NT2/D1 (cell line): ENCODE results near the gene EEFSEC.
A peak's percentile ranks its signal among the peaks of the same experiment; 100 is the strongest.

Source experiments
- DNase-seq: peaks from one replicate; pipeline ENCODE4 v3.0.0-alpha.2; 2011; ENCODE audit warnings: low read depth, low spot score
- H3K27me3 ChIP-seq: 2 replicates; pipeline ENCODE4 v1.6.0; 2011; ENCODE audit warnings: mild to moderate bottlenecking; ENCODE audit not compliant: insufficient read length, insufficient read depth
- H3K36me3 ChIP-seq: 2 replicates; pipeline ENCODE4 v1.6.1; 2011; ENCODE audit warnings: mild to moderate bottlenecking, low read length, mixed read lengths; ENCODE audit not compliant: insufficient read depth, insufficient read length
- H3K4me1 ChIP-seq: 2 replicates; pipeline ENCODE4 v1.5.1; 2011; ENCODE audit not compliant: insufficient read depth, insufficient read length
- H3K4me3 ChIP-seq: 2 replicates; pipeline ENCODE4 v1.5.1; 2011; ENCODE audit warnings: low read depth; ENCODE audit not compliant: insufficient read length
- H3K9ac ChIP-seq: 2 replicates; pipeline ENCODE4 v1.6.0; 2011; ENCODE audit warnings: low read depth; ENCODE audit not compliant: insufficient read length
- H3K9me3 ChIP-seq: 2 replicates; pipeline ENCODE4 v1.5.1; 2011; ENCODE audit warnings: mild to moderate bottlenecking, low read length; ENCODE audit not compliant: insufficient read depth
- SUZ12 ChIP-seq: IDR thresholded peaks from 2 replicates; pipeline ENCODE4 v1.6.1; 2011; ENCODE audit not compliant: insufficient read length, insufficient read depth; ENCODE audit errors: extremely low read depth
- YY1 ChIP-seq: IDR thresholded peaks from 2 replicates; pipeline ENCODE4 v1.6.1; 2011; ENCODE audit not compliant: insufficient read length, insufficient read depth
- ZNF274 ChIP-seq: IDR thresholded peaks from 2 replicates; pipeline ENCODE4 v1.6.1; 2011; ENCODE audit warnings: mild to moderate bottlenecking, low read depth, low read length

EEFSEC gene

GRCh38 chr3:128385080-128385832, 232.0 kb downstream of the EEFSEC start:
- Histone ChIP-seq H3K27me3 (no peaks in the 10 kb centered on the region), H3K36me3 (no peaks in the 10 kb centered on the region), H3K4me1 (no peaks in the 10 kb centered on the region), H3K9ac (no peak overlapping the region), H3K9me3 (no peaks in the 10 kb centered on the region), H3K4me3 (no peak overlapping the region)
- TF ChIP-seq SUZ12 (no peak), ZNF274 (no peak), YY1 (no peak)
- no peak for DNase-seq

DNA sequence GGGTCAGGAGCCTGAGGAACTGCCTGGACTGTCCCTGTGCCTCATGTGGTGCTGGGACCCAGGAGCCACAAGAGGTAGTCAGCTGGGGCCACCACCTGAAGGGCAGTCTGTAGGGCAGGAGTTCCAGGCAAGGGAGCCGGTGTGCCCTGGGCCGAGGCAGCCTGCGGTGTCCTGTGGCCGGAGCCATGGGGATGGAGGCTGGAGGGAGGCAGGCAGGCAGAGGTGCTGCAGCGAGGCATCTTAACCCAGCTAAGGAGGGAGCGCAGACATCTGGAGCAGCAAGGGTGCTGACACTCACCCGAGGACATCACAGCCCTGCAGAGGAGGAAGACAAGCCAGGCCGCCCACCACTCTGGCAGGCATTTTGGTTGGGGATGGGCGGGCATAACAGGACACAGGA, 235.7 kb downstream of the EEFSEC start:
- peaks cover 5% of the 10 kb centered on the region for H3K4me1 ChIP-seq
- H3K27me3 ChIP-seq: no peaks in the 10 kb centered on the region
- no peak overlapping the region for H3K4me3 ChIP-seq
- no peaks in the 10 kb centered on the region for H3K36me3 ChIP-seq
- H3K9me3 ChIP-seq: no peaks in the 10 kb centered on the region
- H3K9ac ChIP-seq: no peak overlapping the region
- no peak for TF ChIP-seq YY1
- TF ChIP-seq ZNF274: no peak
- TF ChIP-seq SUZ12: no peak
- DNase-seq: no peak

GRCh38 chr3:128390867-128391266, 237.6 kb downstream of the EEFSEC start:
- no peak for DNase-seq
- H3K9me3 ChIP-seq: no peaks in the 10 kb centered on the region

GRCh38 chr3:128392021-128392420, 238.7 kb downstream of the EEFSEC start:
- Histone ChIP-seq H3K9ac (no peak overlapping the region), H3K27me3 (no peaks in the 10 kb centered on the region), H3K9me3 (no peaks in the 10 kb centered on the region), H3K4me1 (peaks cover 10% of the 10 kb centered on the region), H3K4me3 (no peak overlapping the region), H3K36me3 (no peaks in the 10 kb centered on the region)
- DNase-seq: no peak
- TF ChIP-seq ZNF274: no peak
- no peak for TF ChIP-seq SUZ12
- TF ChIP-seq YY1: no peak

More at GRCh38 chr3:128390867-128391266, 237.6 kb downstream of the EEFSEC start:
- Histone ChIP-seq H3K4me3 (no peak overlapping the region), H3K36me3 (no peaks in the 10 kb centered on the region), H3K27me3 (no peaks in the 10 kb centered on the region), H3K4me1 (peaks cover 8% of the 10 kb centered on the region), H3K9ac (no peak overlapping the region)
- TF ChIP-seq ZNF274 (no peak), YY1 (no peak), SUZ12 (no peak)

DNA sequence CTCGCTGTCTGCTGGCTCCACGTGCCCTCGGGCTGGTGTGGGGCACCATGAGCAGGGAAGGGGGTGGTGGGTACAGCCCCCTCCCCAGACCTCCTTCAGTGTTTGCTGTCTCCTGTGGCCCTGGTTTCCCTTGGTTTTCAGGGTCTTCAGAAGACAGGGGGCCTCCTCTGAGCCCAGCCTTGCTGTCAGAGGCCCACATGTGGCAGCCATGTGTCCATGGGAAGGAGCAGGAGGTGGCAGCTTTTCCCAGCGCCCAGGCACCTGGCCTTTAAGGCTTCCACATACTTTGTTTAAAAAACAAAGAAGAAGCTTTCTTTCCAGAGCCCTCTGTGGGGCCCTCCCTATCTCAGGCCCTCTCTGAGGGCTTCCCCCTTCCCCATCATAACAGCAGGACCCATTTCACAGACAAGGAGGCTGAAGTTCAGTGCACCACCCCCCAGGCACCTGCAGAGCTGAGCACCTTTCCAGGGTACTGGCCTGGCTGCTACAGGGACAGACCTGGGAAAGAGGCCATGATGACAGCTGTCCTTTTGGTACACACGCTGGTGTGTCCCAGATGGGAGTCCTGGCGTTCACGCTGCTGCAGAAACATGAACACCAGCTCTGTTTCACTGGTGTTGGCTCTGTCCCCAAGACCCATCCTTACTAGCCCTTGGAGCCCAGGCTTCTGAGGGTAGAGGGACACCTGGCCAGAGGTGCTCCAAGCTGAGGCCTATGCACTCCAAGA, 239.7 kb downstream of the EEFSEC start:
- H3K9ac ChIP-seq: no peak overlapping the region
- no peaks in the 10 kb centered on the region for H3K9me3 ChIP-seq
- no peaks in the 10 kb centered on the region for H3K27me3 ChIP-seq
- H3K4me1 ChIP-seq: peaks cover 10% of the 10 kb centered on the region
- H3K36me3 ChIP-seq: no peaks in the 10 kb centered on the region
- DNase-seq: no peak
- no peak overlapping the region for H3K4me3 ChIP-seq
- no peak for TF ChIP-seq SUZ12
- no peak for TF ChIP-seq YY1

DNA sequence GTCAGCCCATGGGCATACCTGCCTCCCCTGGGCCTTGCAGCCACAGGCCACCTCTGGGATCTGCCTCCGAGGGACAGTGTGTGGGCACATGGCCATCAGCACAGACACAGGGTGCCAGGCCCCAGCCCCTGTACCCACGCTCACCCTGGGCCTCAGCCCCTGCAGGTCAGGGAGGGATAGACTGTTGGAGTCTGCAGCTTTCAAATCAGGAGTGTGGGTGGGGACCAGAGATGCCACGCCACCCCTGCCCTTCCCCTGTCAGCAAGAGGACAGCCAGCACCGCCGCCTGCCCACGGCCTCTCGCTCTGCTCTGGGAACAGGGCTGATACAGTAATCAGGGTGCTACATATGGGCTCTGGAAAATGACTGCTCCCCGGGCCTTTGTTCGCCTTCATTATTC, 240.8 kb downstream of the EEFSEC start:
- Histone ChIP-seq H3K36me3 (no peaks in the 10 kb centered on the region), H3K9ac (no peak overlapping the region)
- TF ChIP-seq SUZ12: no peak
- TF ChIP-seq YY1: no peak
- TF ChIP-seq ZNF274: no peak

GRCh38 chr3:128395046-128395445, 241.8 kb downstream of the EEFSEC start:
- peaks cover 19% of the 10 kb centered on the region for H3K4me1 ChIP-seq
- no peak for DNase-seq
- TF ChIP-seq SUZ12 (no peak), ZNF274 (no peak), YY1 (no peak)
- no peaks in the 10 kb centered on the region for H3K36me3 ChIP-seq
- no peak overlapping the region for H3K4me3 ChIP-seq
- no peaks in the 10 kb centered on the region for H3K27me3 ChIP-seq
- peak overlapping the region; percentile 6 for H3K9ac ChIP-seq
- no peaks in the 10 kb centered on the region for H3K9me3 ChIP-seq

More for the DNA sequence above, 240.8 kb downstream of the EEFSEC start:
- peaks cover 14% of the 10 kb centered on the region for H3K4me1 ChIP-seq
- H3K4me3 ChIP-seq: no peak overlapping the region
- H3K27me3 ChIP-seq: no peaks in the 10 kb centered on the region
- H3K9me3 ChIP-seq: no peaks in the 10 kb centered on the region
- DNase-seq: no peak
